Activated T-cell treated with anti-CD3 and anti-CD28 coated beads, Interleukin-2, amount 50 U/mL, for 24 hours (primary cell): Measurements from ENCODE around the gene SLC41A1.

Source experiments
- DNase-seq: peaks from one replicate; pipeline ENCODE4 v3.0.0-alpha.2; 2020
- H3K27ac Mint-ChIP-seq: 2 replicates; pipeline ENCODE4 v1.8.0; 2020; ENCODE audit warnings: mild to moderate bottlenecking, mixed read lengths
- H3K27me3 Mint-ChIP-seq: 2 replicates; pipeline ENCODE4 v1.8.0; 2020; ENCODE audit warnings: mixed read lengths
- H3K36me3 Mint-ChIP-seq: 2 replicates; pipeline ENCODE4 v1.8.0; 2020; ENCODE audit warnings: low read depth, mixed read lengths
- H3K4me1 Mint-ChIP-seq: 2 replicates; pipeline ENCODE4 v1.8.0; 2020; ENCODE audit warnings: low read depth, mixed read lengths
- H3K4me3 Mint-ChIP-seq: 2 replicates; pipeline ENCODE4 v1.8.0; 2020; ENCODE audit warnings: mild to moderate bottlenecking, moderate library complexity, mixed read lengths
- H3K9me3 Mint-ChIP-seq: 2 replicates; pipeline ENCODE4 v1.8.0; 2020; ENCODE audit warnings: mixed read lengths

The SLC41A1 gene

GRCh38 chr1:205805082-205805711 is 7.8 kb downstream of the SLC41A1 start:
- H3K27ac Mint-ChIP-seq, result peak overlapping the region; percentile 91
- peak overlapping the region; percentile 57 for H3K4me3 Mint-ChIP-seq
- H3K36me3 Mint-ChIP-seq, result peaks cover 58% of the 10 kb centered on the region
- peak; percentile 53 for DNase-seq
- no peaks in the 10 kb centered on the region for H3K9me3 Mint-ChIP-seq
- H3K4me1 Mint-ChIP-seq, result peaks cover 63% of the 10 kb centered on the region
- no peaks in the 10 kb centered on the region for H3K27me3 Mint-ChIP-seq

GRCh38 chr1:205804605-205805004 is 8.4 kb downstream of the SLC41A1 start:
- Mint-ChIP-seq H3K27ac (peak overlapping the region; percentile 91), H3K36me3 (peaks cover 58% of the 10 kb centered on the region), H3K27me3 (no peaks in the 10 kb centered on the region), H3K4me3 (peak overlapping the region; percentile 57), H3K9me3 (no peaks in the 10 kb centered on the region), H3K4me1 (peaks cover 58% of the 10 kb centered on the region)
- DNase-seq, result no peak

- Mint-ChIP-seq H3K4me3 (no peak overlapping the region), H3K9me3 (no peaks in the 10 kb centered on the region), H3K27ac (no peak overlapping the region), H3K27me3 (no peaks in the 10 kb centered on the region), H3K36me3 (peaks cover 58% of the 10 kb centered on the region), H3K4me1 (peaks cover 52% of the 10 kb centered on the region)
- DNase-seq, result no peak
Measured at GRCh38 chr1:205803986-205804385, 9.0 kb downstream of the SLC41A1 start.

- no peak overlapping the region for H3K4me3 Mint-ChIP-seq
- H3K27ac Mint-ChIP-seq, result no peak overlapping the region
- no peaks in the 10 kb centered on the region for H3K9me3 Mint-ChIP-seq
- H3K4me1 Mint-ChIP-seq, result peaks cover 35% of the 10 kb centered on the region
- H3K36me3 Mint-ChIP-seq, result peaks cover 60% of the 10 kb centered on the region
- no peaks in the 10 kb centered on the region for H3K27me3 Mint-ChIP-seq
- no peak for DNase-seq
Measured at GRCh38 chr1:205802060-205802459, 10.9 kb downstream of the SLC41A1 start.

- no peak for DNase-seq
- no peaks in the 10 kb centered on the region for H3K9me3 Mint-ChIP-seq
- H3K4me3 Mint-ChIP-seq, result no peak overlapping the region
- peaks cover 61% of the 10 kb centered on the region for H3K36me3 Mint-ChIP-seq
- peak overlapping the region; percentile 26 for H3K27ac Mint-ChIP-seq
- peaks cover 27% of the 10 kb centered on the region for H3K4me1 Mint-ChIP-seq
- no peaks in the 10 kb centered on the region for H3K27me3 Mint-ChIP-seq
Measured at GRCh38 chr1:205800981-205801703, 11.9 kb downstream of the SLC41A1 start.

GRCh38 chr1:205800427-205800826 is 12.6 kb downstream of the SLC41A1 start:
- H3K4me1 Mint-ChIP-seq, result peaks cover 20% of the 10 kb centered on the region

GRCh38 chr1:205798577-205798976 is 14.4 kb downstream of the SLC41A1 start:
- Mint-ChIP-seq H3K27me3 (no peaks in the 10 kb centered on the region), H3K4me3 (no peak overlapping the region), H3K4me1 (peaks cover 4% of the 10 kb centered on the region), H3K9me3 (no peaks in the 10 kb centered on the region), H3K36me3 (peaks cover 76% of the 10 kb centered on the region), H3K27ac (peak overlapping the region; percentile 24)
- DNase-seq, result no peak

More at GRCh38 chr1:205800427-205800826, 12.6 kb downstream of the SLC41A1 start:
- no peak for DNase-seq
- Mint-ChIP-seq H3K36me3 (peaks cover 68% of the 10 kb centered on the region), H3K27ac (no peak overlapping the region), H3K9me3 (no peaks in the 10 kb centered on the region), H3K4me3 (no peak overlapping the region), H3K27me3 (no peaks in the 10 kb centered on the region)

- H3K9me3 Mint-ChIP-seq, result no peaks in the 10 kb centered on the region
- DNase-seq, result no peak
- H3K4me3 Mint-ChIP-seq, result no peak overlapping the region
- peaks cover 86% of the 10 kb centered on the region for H3K36me3 Mint-ChIP-seq
- peaks cover 1% of the 10 kb centered on the region for H3K4me1 Mint-ChIP-seq
- no peaks in the 10 kb centered on the region for H3K27me3 Mint-ChIP-seq
- peak overlapping the region; percentile 12 for H3K27ac Mint-ChIP-seq
Measured at GRCh38 chr1:205797168-205797567, 15.8 kb downstream of the SLC41A1 start.

GRCh38 chr1:205794011-205794730 is 18.8 kb downstream of the SLC41A1 start:
- peaks cover 1% of the 10 kb centered on the region for H3K4me1 Mint-ChIP-seq
- peak overlapping the region; percentile 73 for H3K27ac Mint-ChIP-seq
- no peaks in the 10 kb centered on the region for H3K9me3 Mint-ChIP-seq
- H3K36me3 Mint-ChIP-seq, result peaks cover 96% of the 10 kb centered on the region
- no peak for DNase-seq
- no peak overlapping the region for H3K4me3 Mint-ChIP-seq
- H3K27me3 Mint-ChIP-seq, result no peaks in the 10 kb centered on the region

GRCh38 chr1:205792961-205793673 is 19.9 kb downstream of the SLC41A1 start:
- Mint-ChIP-seq H3K4me1 (peaks cover 1% of the 10 kb centered on the region), H3K27ac (peak overlapping the region; percentile 44), H3K36me3 (peaks cover 86% of the 10 kb centered on the region), H3K27me3 (no peaks in the 10 kb centered on the region), H3K4me3 (no peak overlapping the region), H3K9me3 (no peaks in the 10 kb centered on the region)
- DNase-seq, result no peak

- peaks cover 1% of the 10 kb centered on the region for H3K4me1 Mint-ChIP-seq
- H3K27ac Mint-ChIP-seq, result no peak overlapping the region
- H3K4me3 Mint-ChIP-seq, result no peak overlapping the region
- no peak for DNase-seq
- no peaks in the 10 kb centered on the region for H3K27me3 Mint-ChIP-seq
- H3K36me3 Mint-ChIP-seq, result peaks cover 80% of the 10 kb centered on the region
- H3K9me3 Mint-ChIP-seq, result no peaks in the 10 kb centered on the region
Measured at GRCh38 chr1:205792481-205792881, 20.5 kb downstream of the SLC41A1 start.

- Mint-ChIP-seq H3K9me3 (no peaks in the 10 kb centered on the region), H3K4me1 (peaks cover 1% of the 10 kb centered on the region), H3K36me3 (peaks cover 72% of the 10 kb centered on the region), H3K27me3 (no peaks in the 10 kb centered on the region), H3K4me3 (no peak overlapping the region), H3K27ac (no peak overlapping the region)
- peak; percentile 70 for DNase-seq
Measured at GRCh38 chr1:205791568-205792180, 21.3 kb downstream of the SLC41A1 start.

- Mint-ChIP-seq H3K4me3 (no peak overlapping the region), H3K36me3 (peaks cover 32% of the 10 kb centered on the region), H3K4me1 (peaks cover 7% of the 10 kb centered on the region), H3K27ac (no peak overlapping the region), H3K9me3 (no peaks in the 10 kb centered on the region), H3K27me3 (no peaks in the 10 kb centered on the region)
- no peak for DNase-seq
Measured at GRCh38 chr1:205787287-205787916, 25.6 kb downstream of the SLC41A1 start.

- no peaks in the 10 kb centered on the region for H3K9me3 Mint-ChIP-seq
- no peak overlapping the region for H3K4me3 Mint-ChIP-seq
- peaks cover 24% of the 10 kb centered on the region for H3K36me3 Mint-ChIP-seq
- H3K4me1 Mint-ChIP-seq, result peaks cover 7% of the 10 kb centered on the region
- H3K27ac Mint-ChIP-seq, result no peak overlapping the region
- H3K27me3 Mint-ChIP-seq, result no peaks in the 10 kb centered on the region
- DNase-seq, result no peak
Measured at GRCh38 chr1:205786601-205787000, 26.4 kb downstream of the SLC41A1 start.
